SK-N-SH (cell line): ENCODE results near the gene NOX4.

Experiments
- CTCF ChIP-seq: fragments of 200-600 bp; sonication (generic); IDR thresholded peaks from 2 replicates; pipeline ENCODE4 v1.6.1; 2017; ENCODE audit warnings: antibody characterized with exemption, mild to moderate bottlenecking, moderate library complexity
- EP300 ChIP-seq, 2 experiments: IDR thresholded peaks; 2 replicates each; pipeline versions ENCODE4 v1.4.0 to v1.6.1; 2012; ENCODE audit warnings: borderline replicate concordance in 1 of 2, low read depth in 1 of 2, low read length in 1 of 2
- REST ChIP-seq: IDR thresholded peaks from 2 replicates; pipeline ENCODE4 v1.6.1; 2012; ENCODE audit warnings: mild to moderate bottlenecking, low read depth, low read length, moderate library complexity
- RFX5 ChIP-seq: IDR thresholded peaks from 2 replicates; pipeline ENCODE4 v1.6.1; 2012; ENCODE audit warnings: mild to moderate bottlenecking, improper control_type of control experiment, low read length
- SIN3A ChIP-seq: IDR thresholded peaks from 2 replicates; pipeline ENCODE4 v1.6.1; 2012; ENCODE audit warnings: low read depth, mild to moderate bottlenecking, low read length, moderate library complexity, borderline replicate concordance
- SMC3 ChIP-seq: IDR thresholded peaks from 2 replicates; pipeline ENCODE4 v1.6.1; 2012; ENCODE audit warnings: low read depth, low read length, improper control_type of control experiment
- YY1 ChIP-seq: IDR thresholded peaks from 2 replicates; pipeline ENCODE4 v1.4.0; 2012; ENCODE audit warnings: low read depth, mild to moderate bottlenecking

DNA sequence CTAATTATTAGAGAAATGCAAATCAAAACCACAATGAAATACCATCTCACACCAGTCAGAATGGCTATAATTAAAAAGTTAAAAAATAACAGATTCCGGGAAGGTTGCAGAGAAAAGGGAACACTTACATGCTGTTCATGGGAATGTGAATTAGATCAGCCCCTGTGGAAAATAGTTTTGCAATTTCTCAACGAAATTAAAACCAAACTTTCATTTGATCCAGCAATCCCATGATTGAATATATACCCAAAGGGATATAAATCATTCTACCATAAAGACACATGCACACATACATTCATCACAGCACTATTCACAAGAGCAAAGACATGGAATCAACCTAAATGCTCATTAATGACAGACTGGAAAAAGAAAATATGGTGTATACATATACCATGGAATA lies 32.5 kb downstream of the NOX4 start:
- TF ChIP-seq SMC3 (no peak), CTCF (no peak), SIN3A (no peak), REST (no peak), EP300 (IDR thresholded peaks at IDR 0.05; ENCODE audit: borderline replicate concordance in 1 of 2, low read depth in 1 of 2, low read length in 1 of 2) (no peak), YY1 (no peak), RFX5 (no peak)
